Neutrophil (primary cell): Measurements from ENCODE around the gene DIPK1B.
"Not testable (repeated sequence)": the region's sequence is repeated elsewhere in the genome, so short reads cannot be mapped to it uniquely, and the experiment has no call there.

Experiments
- H3K27ac ChIP-seq: fragments of 200-600 bp; sonication (generic); 2 replicates; pipeline ENCODE4 v1.5.1; 2016; ENCODE audit warnings: mild to moderate bottlenecking, moderate library complexity
- H3K27me3 ChIP-seq: fragments of 200-600 bp; sonication (generic); 2 replicates; pipeline ENCODE4 v1.6.0; 2016; ENCODE audit warnings: mild to moderate bottlenecking
- H3K36me3 ChIP-seq: fragments of 200-600 bp; sonication (generic); 2 replicates; pipeline ENCODE4 v1.5.1; 2017
- H3K4me1 ChIP-seq, 2 experiments: fragments of 200-600 bp in 1 of 2; sonication (generic) in 1 of 2; 1 replicate in 1 of 2; 2 replicates in 1 of 2; pipeline versions ENCODE4 v1.5.1 to v1.6.1; 2013 to 2016; ENCODE audit warnings: low read depth in 1 of 2, low read length in 1 of 2, mild to moderate bottlenecking in 1 of 2, moderate library complexity in 1 of 2; ENCODE audit not compliant: control insufficient read depth in 1 of 2, insufficient read depth in 1 of 2
- H3K4me3 ChIP-seq, 2 experiments: fragments of 200-600 bp in 1 of 2; sonication (generic) in 1 of 2; 1 replicate in 1 of 2; 2 replicates in 1 of 2; pipeline ENCODE4 v1.5.1; 2013 to 2016; ENCODE audit warnings: low read depth in 1 of 2, low read length in 1 of 2, mild to moderate bottlenecking in 1 of 2, moderate library complexity in 1 of 2
- H3K9me3 ChIP-seq: fragments of 200-600 bp; sonication (generic); 2 replicates; pipeline ENCODE4 v1.5.1; 2016
- TF ChIP-seq, protein P1 (sequence below): fragments of 200-600 bp; sonication (generic); IDR thresholded peaks from 2 replicates; pipeline ENCODE4 v1.5.1; 2016; ENCODE audit warnings: antibody characterized with exemption

The DIPK1B gene

DNA sequence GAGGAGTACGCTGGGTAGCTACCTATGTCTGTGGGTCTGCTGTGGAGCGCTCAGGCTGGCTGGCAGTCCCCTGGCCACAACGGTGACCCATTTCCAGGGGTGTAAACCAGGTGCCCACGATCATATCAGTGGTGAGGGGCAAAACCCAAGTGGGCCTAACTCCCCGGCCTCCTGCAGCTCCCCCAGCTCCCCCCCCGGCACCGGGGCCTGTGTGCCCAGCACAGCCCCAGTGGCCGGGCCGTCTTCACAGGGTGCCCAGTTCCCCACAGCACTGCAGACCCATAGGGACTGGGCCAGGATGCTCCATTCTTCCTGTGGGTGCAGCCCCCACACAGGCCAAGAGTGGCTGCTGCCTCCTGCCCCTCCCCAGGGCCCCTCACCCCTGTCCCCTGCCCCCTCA is 46.6 kb downstream of the DIPK1B start:
- H3K36me3 ChIP-seq: no peaks in the 10 kb centered on the region
- H3K9me3 ChIP-seq: no peaks in the 10 kb centered on the region
- H3K27ac ChIP-seq: no peak overlapping the region
- TF ChIP-seq, protein P1, sequence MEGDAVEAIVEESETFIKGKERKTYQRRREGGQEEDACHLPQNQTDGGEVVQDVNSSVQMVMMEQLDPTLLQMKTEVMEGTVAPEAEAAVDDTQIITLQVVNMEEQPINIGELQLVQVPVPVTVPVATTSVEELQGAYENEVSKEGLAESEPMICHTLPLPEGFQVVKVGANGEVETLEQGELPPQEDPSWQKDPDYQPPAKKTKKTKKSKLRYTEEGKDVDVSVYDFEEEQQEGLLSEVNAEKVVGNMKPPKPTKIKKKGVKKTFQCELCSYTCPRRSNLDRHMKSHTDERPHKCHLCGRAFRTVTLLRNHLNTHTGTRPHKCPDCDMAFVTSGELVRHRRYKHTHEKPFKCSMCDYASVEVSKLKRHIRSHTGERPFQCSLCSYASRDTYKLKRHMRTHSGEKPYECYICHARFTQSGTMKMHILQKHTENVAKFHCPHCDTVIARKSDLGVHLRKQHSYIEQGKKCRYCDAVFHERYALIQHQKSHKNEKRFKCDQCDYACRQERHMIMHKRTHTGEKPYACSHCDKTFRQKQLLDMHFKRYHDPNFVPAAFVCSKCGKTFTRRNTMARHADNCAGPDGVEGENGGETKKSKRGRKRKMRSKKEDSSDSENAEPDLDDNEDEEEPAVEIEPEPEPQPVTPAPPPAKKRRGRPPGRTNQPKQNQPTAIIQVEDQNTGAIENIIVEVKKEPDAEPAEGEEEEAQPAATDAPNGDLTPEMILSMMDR: no peak
- H3K27me3 ChIP-seq: peaks cover 47% of the 10 kb centered on the region
- no peak overlapping the region for H3K4me3 ChIP-seq
- no peaks in the 10 kb centered on the region for H3K4me1 ChIP-seq

GRCh38 chr9:136759436-136760325 is 47.3 kb downstream of the DIPK1B start:
- Histone ChIP-seq H3K4me3 (no peak overlapping the region), H3K9me3 (no peaks in the 10 kb centered on the region), H3K27me3 (peaks cover 44% of the 10 kb centered on the region), H3K4me1 (no peaks in the 10 kb centered on the region), H3K36me3 (no peaks in the 10 kb centered on the region), H3K27ac (no peak overlapping the region)
- TF ChIP-seq, protein P1: no peak

DNA sequence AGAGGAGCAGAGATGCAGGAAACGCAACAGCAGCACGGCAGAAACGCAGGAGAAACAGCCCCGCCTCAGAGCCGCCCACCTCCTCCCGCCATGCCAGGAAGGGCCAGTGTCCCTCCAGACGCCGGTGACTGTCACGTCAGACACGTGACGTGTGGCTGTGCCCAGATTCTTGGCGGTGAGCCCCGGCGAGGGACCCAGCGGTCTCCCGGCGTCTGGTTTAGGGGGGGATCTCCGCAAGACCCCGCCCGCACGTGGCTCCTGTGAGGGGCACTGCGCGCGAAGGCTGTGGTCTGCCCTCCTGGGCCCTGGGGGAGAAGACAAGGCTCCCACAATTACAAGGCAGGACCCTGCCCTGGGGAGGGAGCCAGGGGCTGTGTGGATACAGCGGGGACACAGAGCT is 48.1 kb downstream of the DIPK1B start:
- Histone ChIP-seq H3K4me1 (no peaks in the 10 kb centered on the region), H3K27me3 (peaks cover 39% of the 10 kb centered on the region), H3K4me3 (no peak overlapping the region), H3K27ac (no peak overlapping the region), H3K9me3 (no peaks in the 10 kb centered on the region), H3K36me3 (no peaks in the 10 kb centered on the region)
- TF ChIP-seq, protein P1: no peak

- not testable (repeated sequence) for H3K4me1 ChIP-seq, H3K27ac ChIP-seq, H3K9me3 ChIP-seq, H3K4me3 ChIP-seq, H3K36me3 ChIP-seq
- peaks cover 39% of the 10 kb centered on the region for H3K27me3 ChIP-seq
Observed at GRCh38 chr9:136760834-136761544, 48.6 kb downstream of the DIPK1B start.

DNA sequence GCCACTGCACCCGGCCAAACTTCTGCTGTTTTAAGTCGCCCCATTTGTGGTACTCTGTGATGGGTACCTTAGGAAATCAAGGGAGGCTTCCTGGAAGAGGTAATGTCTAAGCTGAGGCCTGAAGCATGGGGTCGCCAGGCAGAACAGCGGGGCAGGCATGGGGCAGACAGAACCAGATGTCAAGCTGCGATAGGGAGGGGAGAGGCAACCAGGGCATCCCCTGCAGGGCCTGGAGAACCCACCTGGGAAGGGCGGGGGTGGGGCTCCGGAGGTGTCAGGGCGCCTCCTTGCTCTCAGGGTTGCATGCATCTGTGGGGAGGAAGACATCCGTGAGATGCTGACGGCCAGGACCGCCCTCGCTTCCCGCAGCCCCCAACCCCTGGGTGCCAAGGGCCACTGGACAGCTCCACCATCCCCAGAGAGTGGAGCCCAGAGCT is 49.2 kb downstream of the DIPK1B start:
- H3K27ac ChIP-seq: no peak overlapping the region
- H3K27me3 ChIP-seq: peaks cover 39% of the 10 kb centered on the region
- no peak overlapping the region for H3K4me3 ChIP-seq
- TF ChIP-seq, protein P1: no peak
- H3K4me1 ChIP-seq: no peaks in the 10 kb centered on the region
- no peaks in the 10 kb centered on the region for H3K9me3 ChIP-seq
- H3K36me3 ChIP-seq: no peaks in the 10 kb centered on the region

- TF ChIP-seq, protein P1: no peak
- peaks cover 42% of the 10 kb centered on the region for H3K27me3 ChIP-seq
Observed at GRCh38 chr9:136762221-136762691, 49.9 kb downstream of the DIPK1B start.

More at GRCh38 chr9:136762221-136762691, 49.9 kb downstream of the DIPK1B start:
- H3K9me3 ChIP-seq: no peaks in the 10 kb centered on the region
- no peak overlapping the region for H3K27ac ChIP-seq
- no peak overlapping the region for H3K4me3 ChIP-seq
- no peaks in the 10 kb centered on the region for H3K36me3 ChIP-seq
- no peaks in the 10 kb centered on the region for H3K4me1 ChIP-seq
